Epithelial cell of proximal tubule (primary cell): Measurements from ENCODE around the gene TM4SF1. TPM values are rescaled to one million over a fixed set of nuclear protein-coding genes. Genes with fewer than 3 reads are reported as not detected.

Source experiments
- DNase-seq: peaks from one replicate; pipeline ENCODE4 v3.0.0-alpha.2; 2011; ENCODE audit warnings: low read depth
- H3K4me3 ChIP-seq: 2 replicates; pipeline ENCODE4 v1.5.1; 2011; ENCODE audit warnings: low read depth, mild to moderate bottlenecking, low read length
- total RNA-seq: library from RNA; depleted of rRNA; stranded (reverse); fragments of >200 nt; gene quantifications from 2 replicates; pipeline ENCODE4 v1.2.3, GENCODE V29; 2015
- TF ChIP-seq, protein P1 (sequence below): conservative IDR thresholded peaks from 2 replicates; pipeline ENCODE4 v1.5.1; 2012; ENCODE audit warnings: low read depth, mild to moderate bottlenecking, low read length

The TM4SF1 gene
- total RNA-seq, 1 donor from 2014 or later: 304 TPM

DNA sequence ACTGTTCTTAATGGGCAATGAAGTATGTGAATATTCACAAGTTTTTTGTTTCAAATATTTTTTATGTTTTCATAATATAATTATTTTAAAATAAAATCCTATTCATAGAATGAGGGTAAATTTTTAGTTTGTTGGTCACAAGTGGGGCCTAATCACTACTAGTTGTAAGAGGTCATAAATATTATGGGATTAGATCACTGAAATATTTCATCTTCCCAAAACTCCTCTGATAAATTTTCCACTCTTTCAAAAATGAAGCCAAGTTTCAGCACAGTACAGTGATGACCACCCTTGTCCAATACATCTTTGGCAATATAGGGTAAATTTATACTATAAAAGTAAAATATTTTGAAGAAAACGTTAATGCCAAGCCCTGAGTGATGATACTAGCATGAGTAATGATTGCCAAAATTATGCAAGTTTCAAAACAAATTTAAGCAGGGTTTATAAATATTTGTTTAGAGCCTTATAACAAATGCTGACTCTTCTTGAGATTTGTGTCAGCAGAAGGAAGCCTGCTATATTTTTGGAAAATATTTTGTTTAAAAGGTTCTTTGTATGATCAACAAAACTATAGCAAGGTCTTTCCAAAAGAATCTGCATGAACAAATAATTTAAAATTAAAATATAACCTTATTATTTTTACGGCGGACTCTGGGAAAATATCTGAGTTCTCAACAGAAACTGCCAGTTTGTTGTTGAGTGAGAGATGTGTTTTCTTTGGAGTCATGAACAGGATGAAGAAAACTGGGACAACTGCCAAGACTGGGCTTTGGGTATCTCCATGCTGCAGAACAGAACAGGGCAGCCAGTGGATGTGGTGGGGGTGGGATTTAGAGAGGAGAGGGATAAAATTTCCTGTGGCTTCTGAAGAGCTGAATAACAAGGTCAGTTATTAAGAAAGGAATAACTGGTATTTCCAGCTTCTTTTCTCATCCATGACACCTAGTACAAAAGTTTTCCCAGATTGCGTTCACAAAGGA, 17.9 kb upstream of the TM4SF1 start:
- DNase-seq: no peak
- TF ChIP-seq, protein P1, sequence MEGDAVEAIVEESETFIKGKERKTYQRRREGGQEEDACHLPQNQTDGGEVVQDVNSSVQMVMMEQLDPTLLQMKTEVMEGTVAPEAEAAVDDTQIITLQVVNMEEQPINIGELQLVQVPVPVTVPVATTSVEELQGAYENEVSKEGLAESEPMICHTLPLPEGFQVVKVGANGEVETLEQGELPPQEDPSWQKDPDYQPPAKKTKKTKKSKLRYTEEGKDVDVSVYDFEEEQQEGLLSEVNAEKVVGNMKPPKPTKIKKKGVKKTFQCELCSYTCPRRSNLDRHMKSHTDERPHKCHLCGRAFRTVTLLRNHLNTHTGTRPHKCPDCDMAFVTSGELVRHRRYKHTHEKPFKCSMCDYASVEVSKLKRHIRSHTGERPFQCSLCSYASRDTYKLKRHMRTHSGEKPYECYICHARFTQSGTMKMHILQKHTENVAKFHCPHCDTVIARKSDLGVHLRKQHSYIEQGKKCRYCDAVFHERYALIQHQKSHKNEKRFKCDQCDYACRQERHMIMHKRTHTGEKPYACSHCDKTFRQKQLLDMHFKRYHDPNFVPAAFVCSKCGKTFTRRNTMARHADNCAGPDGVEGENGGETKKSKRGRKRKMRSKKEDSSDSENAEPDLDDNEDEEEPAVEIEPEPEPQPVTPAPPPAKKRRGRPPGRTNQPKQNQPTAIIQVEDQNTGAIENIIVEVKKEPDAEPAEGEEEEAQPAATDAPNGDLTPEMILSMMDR: no peak
- H3K4me3 ChIP-seq: no peak overlapping the region

DNA sequence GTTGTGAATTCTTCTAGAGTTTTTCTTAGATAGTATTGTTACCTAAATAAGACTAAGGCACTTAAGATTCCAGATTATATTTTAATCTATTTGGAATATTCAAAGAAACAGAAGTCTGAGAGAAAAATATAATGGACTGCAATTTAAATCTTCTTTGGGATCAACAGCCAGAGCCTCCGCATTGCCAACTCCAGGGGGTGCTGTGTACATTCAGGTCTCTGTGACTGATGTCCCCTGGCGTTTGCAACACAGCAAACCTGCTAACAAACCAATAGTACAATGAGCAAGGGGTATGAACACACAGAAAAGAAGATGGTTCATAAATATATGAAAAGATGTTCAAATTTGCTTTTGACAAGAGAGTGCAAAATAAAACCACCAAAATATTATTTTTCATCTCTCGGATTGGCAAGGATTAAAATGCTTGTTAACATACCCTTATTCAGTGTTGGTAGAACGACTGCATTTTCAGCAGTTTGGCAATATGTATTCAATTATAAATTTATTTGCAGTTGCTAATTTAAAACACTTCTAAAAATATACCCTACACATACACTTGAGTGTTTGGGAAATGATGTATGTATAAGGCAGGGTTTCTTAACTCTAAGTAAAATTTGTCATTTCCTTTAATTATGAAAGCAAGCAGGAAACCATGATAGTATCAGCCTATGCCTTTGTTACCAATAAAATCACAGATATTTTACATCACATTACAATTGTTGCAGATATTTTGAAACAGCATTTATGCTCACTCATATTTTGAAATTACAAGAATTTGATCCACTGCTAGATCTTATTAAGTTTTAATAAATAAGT, 16.1 kb upstream of the TM4SF1 start:
- TF ChIP-seq, protein P1: peak; percentile 99
- DNase-seq: no peak
- H3K4me3 ChIP-seq: no peak overlapping the region

DNA sequence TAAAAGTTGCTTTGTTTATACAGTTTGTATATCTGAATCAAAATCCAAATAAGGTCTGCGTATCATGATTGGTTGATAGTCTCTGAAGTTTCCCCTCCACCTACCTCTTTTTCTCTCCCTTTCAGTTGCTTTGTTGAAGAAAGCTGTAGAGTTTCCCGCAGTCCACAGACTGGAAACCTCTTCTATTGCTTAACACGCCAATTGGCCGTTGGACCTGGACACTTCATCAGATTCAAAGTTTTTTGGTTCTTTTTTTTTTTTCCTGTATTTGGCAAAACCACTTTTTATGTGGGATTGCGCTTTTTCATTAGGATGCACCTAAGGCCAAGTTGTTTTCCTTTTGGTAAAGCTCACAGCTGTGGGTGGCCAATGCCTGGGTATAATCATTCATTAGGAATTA, 14.5 kb upstream of the TM4SF1 start:
- TF ChIP-seq, protein P1: no peak
- H3K4me3 ChIP-seq: no peak overlapping the region
- DNase-seq: no peak

DNA sequence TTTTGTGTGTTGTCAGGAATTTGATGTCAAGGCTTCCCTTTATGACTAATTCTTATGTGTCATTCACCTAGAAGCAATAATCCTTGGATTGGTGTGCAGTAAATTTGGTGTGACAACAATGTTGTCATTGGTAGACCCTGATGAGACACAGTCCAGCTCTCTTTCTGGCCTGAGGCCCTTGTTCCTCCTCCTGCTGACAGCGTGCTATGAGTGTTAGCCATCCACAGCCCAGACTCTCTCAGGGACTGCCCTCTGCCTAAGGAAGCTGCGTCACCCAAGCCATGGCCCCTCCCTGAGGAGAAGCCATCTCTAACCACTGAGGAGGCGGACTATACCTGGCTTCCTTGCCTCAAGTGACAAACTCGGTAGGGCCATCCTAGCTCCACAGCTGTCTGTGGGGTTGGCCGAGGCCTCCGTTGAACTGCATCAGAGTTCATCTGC, 13.3 kb upstream of the TM4SF1 start:
- TF ChIP-seq, protein P1: no peak
- no peak for DNase-seq
- no peak overlapping the region for H3K4me3 ChIP-seq

DNA sequence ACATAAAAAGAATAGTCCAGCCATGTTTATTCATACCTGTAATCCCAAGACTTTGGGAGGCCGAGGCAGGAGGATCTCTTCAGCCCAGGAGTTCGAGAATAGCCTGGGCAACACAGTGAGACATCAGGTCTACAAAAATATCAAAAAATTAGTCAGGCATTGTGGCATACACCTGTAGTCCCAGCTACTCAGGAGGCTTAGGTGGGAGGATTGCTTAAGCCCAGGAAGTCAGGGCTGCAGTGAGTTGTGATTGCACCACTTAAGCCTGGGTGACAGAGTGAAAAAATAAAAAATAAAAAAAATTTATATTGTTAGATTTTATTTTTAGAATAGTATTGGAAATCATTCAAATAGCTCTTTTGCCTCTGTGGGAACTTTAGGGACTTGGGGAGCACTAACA, 12.8 kb upstream of the TM4SF1 start:
- DNase-seq: no peak
- no peak overlapping the region for H3K4me3 ChIP-seq
- TF ChIP-seq, protein P1: no peak

DNA sequence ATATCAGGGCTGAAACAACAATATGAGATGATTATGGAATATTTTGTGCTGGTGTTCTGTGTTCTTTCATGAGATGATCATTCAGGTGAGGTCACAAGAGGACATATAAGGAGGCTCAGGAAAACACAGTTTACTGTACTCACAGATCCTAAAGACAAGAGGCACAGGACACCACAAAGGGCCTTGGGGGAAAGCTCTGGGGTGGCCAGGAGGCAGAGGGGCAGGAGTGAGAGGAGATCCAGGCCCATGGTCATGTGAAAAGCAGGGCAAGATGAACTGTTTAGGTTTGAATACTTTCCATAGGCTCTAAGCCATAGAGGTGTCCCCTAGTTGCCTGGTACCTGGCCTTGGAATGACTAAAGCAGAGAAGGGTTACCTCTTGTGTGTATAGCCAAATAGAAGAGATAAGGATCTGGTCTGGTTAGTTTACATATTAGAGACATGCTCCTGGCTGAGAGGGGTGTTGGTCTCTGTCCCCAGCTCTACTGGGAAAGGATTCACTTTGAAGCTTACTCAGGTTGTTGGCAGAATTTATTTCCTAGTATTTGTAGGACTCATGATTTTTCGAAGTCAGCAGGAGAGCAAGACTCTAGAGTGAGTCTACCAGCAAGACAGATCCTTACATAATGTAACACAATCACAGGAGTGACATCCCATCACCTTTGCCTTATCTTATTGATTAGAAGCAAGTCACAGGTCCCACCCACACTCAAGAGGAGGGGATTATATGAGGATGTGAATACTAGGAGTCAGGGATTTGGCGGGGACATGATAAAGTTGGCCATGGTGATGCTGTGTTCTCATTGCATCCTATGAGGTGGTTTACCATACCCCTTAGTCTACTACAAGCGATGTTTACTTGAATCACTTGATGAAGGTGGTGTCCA, 11.3 kb upstream of the TM4SF1 start:
- no peak for DNase-seq
- no peak overlapping the region for H3K4me3 ChIP-seq
- TF ChIP-seq, protein P1: no peak
